ENCODE results near the gene FBXO36. TPM values are rescaled to one million over a fixed set of nuclear protein-coding genes. Genes with fewer than 3 reads are reported as not detected.

FBXO36 gene
- total and polyA plus RNA-seq, 2 of the 13 experiments (the other 11 are each of a cell fraction or from before 2014, with no cell fraction given): 2.8 TPM

GRCh38 chr2:229930656-229931055, 8.4 kb downstream of the FBXO36 start:
- ChIA-PET CTCF (ENCODE audit: low intra/inter-chr PET ratio, low total read pairs) (no interaction called here), POLR2A (interaction anchor here (1.0 kb wide), 1 partner anchor 11 kb away, joined by 3 read pairs; no protein-coding TSS in a partner anchor)
- Histone ChIP-seq H3K4me1 (ENCODE audit: insufficient read depth, low read length) (no peaks in the 10 kb centered on the region), H3K4me3 (replicated peaks in 1 of 3; ENCODE audit: insufficient read depth in 1 of 3, low read depth in 2 of 3, low read length in 3 of 3) (no peak overlapping the region), H3K79me2 (ENCODE audit: insufficient read depth, low read length) (no peaks in the 10 kb centered on the region), H3K9me3 (ENCODE audit: low read length) (no peaks in the 10 kb centered on the region), H4K20me1 (ENCODE audit: insufficient read depth, low read length) (no peaks in the 10 kb centered on the region), H3K36me3 (replicated peaks in 1 of 2; ENCODE audit: control insufficient read depth in 1 of 2, insufficient read depth in 2 of 2, low read length in 2 of 2) (no peaks in the 10 kb centered on the region), H2AFZ (ENCODE audit: low read length) (no peak overlapping the region), H3K27ac (ENCODE audit: extremely low read length, insufficient read depth, low read length) (no peak overlapping the region), H3K4me2 (ENCODE audit: low read depth, low read length) (no peak overlapping the region), H3K27me3 (ENCODE audit: control insufficient read depth in 1 of 2, insufficient read depth in 2 of 2, low read length in 2 of 2) (no peaks in the 10 kb centered on the region), H3K9ac (ENCODE audit: insufficient read depth, low read depth, low read length) (no peak overlapping the region)
- in situ Hi-C loops (cut with HindIII; ENCODE audit: extremely low pct_ligation_motif_present, low pct_unique_long_range_greater_than_20kb): no loop called here
- ATAC-seq (no peak; the same call in 2 of the 3 replicates), DNase-seq (ENCODE audit: low spot score) (no peak), FAIRE-seq (no peak)
- intact Hi-C loops (cut with micrococcal nuclease; ENCODE audit: unreplicated experiment): no loop called here
- TF ChIP-seq, protein P1, sequence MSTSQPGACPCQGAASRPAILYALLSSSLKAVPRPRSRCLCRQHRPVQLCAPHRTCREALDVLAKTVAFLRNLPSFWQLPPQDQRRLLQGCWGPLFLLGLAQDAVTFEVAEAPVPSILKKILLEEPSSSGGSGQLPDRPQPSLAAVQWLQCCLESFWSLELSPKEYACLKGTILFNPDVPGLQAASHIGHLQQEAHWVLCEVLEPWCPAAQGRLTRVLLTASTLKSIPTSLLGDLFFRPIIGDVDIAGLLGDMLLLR (CRISPR knock-in tag; IDR thresholded peaks at IDR 0.05): no peak
- no TSS peak for BruUV-seq (replicated peaks)
- 95% methylated on average over 7 of the region's 7 CpGs for WGBS (ENCODE audit: low lambda C conversion rate)

DNA sequence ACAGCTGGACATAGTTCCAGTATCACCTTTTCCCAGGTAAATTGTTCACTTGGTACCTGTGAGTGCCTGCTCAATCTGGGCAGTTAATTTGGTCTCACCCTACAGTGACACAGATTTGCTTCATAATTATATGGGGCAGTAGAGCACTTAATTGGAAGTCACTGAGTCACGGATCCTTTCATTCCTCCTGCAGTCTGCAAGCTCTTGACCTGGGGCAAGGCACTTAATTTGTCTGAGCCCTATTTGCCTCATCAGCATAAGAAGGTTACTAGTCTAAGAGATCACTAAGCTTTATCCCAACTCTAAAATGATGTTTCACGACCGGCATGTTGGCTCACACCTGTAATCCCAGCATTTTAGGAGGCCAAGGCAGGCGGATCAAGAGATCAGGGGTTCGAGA, 8.9 kb downstream of the FBXO36 start:
- H4K20me1 ChIP-seq (ENCODE audit: insufficient read depth, low read length): no peaks in the 10 kb centered on the region
- H3K79me2 ChIP-seq (ENCODE audit: insufficient read depth, low read length): no peaks in the 10 kb centered on the region
- H2AFZ ChIP-seq (ENCODE audit: low read length): no peak overlapping the region
- no peaks in the 10 kb centered on the region for H3K36me3 ChIP-seq (replicated peaks in 1 of 2; ENCODE audit: control insufficient read depth in 1 of 2, insufficient read depth in 2 of 2, low read length in 2 of 2)
- H3K27ac ChIP-seq (ENCODE audit: extremely low read length, insufficient read depth, low read length): no peak overlapping the region
- H3K9ac ChIP-seq (ENCODE audit: insufficient read depth, low read depth, low read length): no peak overlapping the region
- no peak overlapping the region for H3K4me2 ChIP-seq (ENCODE audit: low read depth, low read length)
- in situ Hi-C loops (cut with HindIII; ENCODE audit: extremely low pct_ligation_motif_present, low pct_unique_long_range_greater_than_20kb) (no loop called here), intact Hi-C loops (cut with micrococcal nuclease; ENCODE audit: unreplicated experiment) (no loop called here)
- no peaks in the 10 kb centered on the region for H3K9me3 ChIP-seq (ENCODE audit: low read length)
- CTCF ChIA-PET (ENCODE audit: low intra/inter-chr PET ratio, low total read pairs): no interaction called here
- DNase-seq (ENCODE audit: low spot score) (no peak), FAIRE-seq (no peak), ATAC-seq (no peak)
- WGBS (ENCODE audit: low lambda C conversion rate): 98% methylated on average over 5 of the region's 5 CpGs
- H3K4me1 ChIP-seq (ENCODE audit: insufficient read depth, low read length): no peaks in the 10 kb centered on the region
- TF ChIP-seq ZNF3 (CRISPR knock-in tag; IDR thresholded peaks at IDR 0.05) (no peak), MAFK (conservative IDR thresholded peaks at IDR 0.05 in 1 of 2, IDR thresholded peaks at IDR 0.05 in 1 of 2; ENCODE audit: low read length in 2 of 2) (peak; percentile 40 to 53), MAFF (IDR thresholded peaks at IDR 0.05; ENCODE audit: low read depth, low read length) (peak; percentile 45)
- TF ChIP-seq, protein P2, sequence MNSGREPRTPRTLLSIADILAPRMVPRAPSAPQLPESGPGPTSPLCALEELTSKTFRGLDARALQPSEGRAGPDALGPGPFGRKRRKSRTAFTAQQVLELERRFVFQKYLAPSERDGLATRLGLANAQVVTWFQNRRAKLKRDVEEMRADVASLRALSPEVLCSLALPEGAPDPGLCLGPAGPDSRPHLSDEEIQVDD (CRISPR knock-in tag; IDR thresholded peaks at IDR 0.05; ENCODE audit: borderline replicate concordance): no peak
- POLR2A ChIA-PET: interaction anchor here (1.0 kb wide), 1 partner anchor 11 kb away, joined by 3 read pairs; no protein-coding TSS in a partner anchor
- no TSS peak for BruUV-seq (replicated peaks)
- no peaks in the 10 kb centered on the region for H3K27me3 ChIP-seq (ENCODE audit: control insufficient read depth in 1 of 2, insufficient read depth in 2 of 2, low read length in 2 of 2)
- no peak overlapping the region for H3K4me3 ChIP-seq (replicated peaks in 1 of 3; ENCODE audit: insufficient read depth in 1 of 3, low read depth in 2 of 3, low read length in 3 of 3)

All from HepG2 (cell line).